HG02571 (cell line): ENCODE data around the gene RBM22.

Source experiments
- ATAC-seq: cut with Tn5 transposase; IDR thresholded peaks from one replicate; pipeline ENCODE4 v1.9.1; 2021; ENCODE audit warnings: mild to moderate bottlenecking, moderate library complexity; ENCODE audit not compliant: unreplicated experiment

RBM22 gene

GRCh38 chr5:150672884-150673275, 28.0 kb downstream of the RBM22 start:
- ATAC-seq: no peak

- no peak for ATAC-seq
Observed at GRCh38 chr5:150672237-150672883, 28.5 kb downstream of the RBM22 start.

GRCh38 chr5:150671509-150672236, 29.2 kb downstream of the RBM22 start:
- ATAC-seq: no peak

GRCh38 chr5:150670948-150671310, 29.9 kb downstream of the RBM22 start:
- no peak for ATAC-seq

GRCh38 chr5:150670275-150670947, 30.5 kb downstream of the RBM22 start:
- ATAC-seq: no peak

- ATAC-seq: no peak
Observed at GRCh38 chr5:150665044-150665443, 35.8 kb downstream of the RBM22 start.

- ATAC-seq: no peak
Observed at GRCh38 chr5:150663936-150664335, 36.9 kb downstream of the RBM22 start.

- no peak for ATAC-seq
Observed at GRCh38 chr5:150662731-150663516, 37.9 kb downstream of the RBM22 start.

- no peak for ATAC-seq
Observed at GRCh38 chr5:150661821-150662596, 38.9 kb downstream of the RBM22 start.

GRCh38 chr5:150661086-150661485, 39.8 kb downstream of the RBM22 start, which contains the start of gene MYOZ3:
Gene MYOZ3 (plus strand): TSS chr5:150661251. CDS start chr5:150662942, 1,691 bp downstream.
- no peak for ATAC-seq

- no peak for ATAC-seq
Observed at GRCh38 chr5:150660108-150660831, 40.6 kb downstream of the RBM22 start.

GRCh38 chr5:150659360-150660107, 41.3 kb downstream of the RBM22 start:
- ATAC-seq: no peak

- ATAC-seq: no peak
Observed at GRCh38 chr5:150658699-150659265, 42.1 kb downstream of the RBM22 start.

GRCh38 chr5:150658121-150658520, 42.7 kb downstream of the RBM22 start:
- ATAC-seq: no peak

- peak; percentile 45 for ATAC-seq
Observed at GRCh38 chr5:150656191-150657132, 44.4 kb downstream of the RBM22 start.

- ATAC-seq: no peak
Observed at GRCh38 chr5:150655221-150655620, 45.6 kb downstream of the RBM22 start.

GRCh38 chr5:150653762-150654556, 46.9 kb downstream of the RBM22 start:
- no peak for ATAC-seq
